AG04450 (cell line): ENCODE measurements around the gene SRPRA. TPM values are rescaled to one million over a fixed set of nuclear protein-coding genes. Genes with fewer than 3 reads are reported as not detected.

ENCODE experiments used
- CTCF ChIA-PET: fragments of 300-600, 350-600 bp; formaldehyde crosslinking; extraction: SDS; loops from one replicate; lab custom pipeline; 2022; ENCODE audit warnings: antibody characterized with exemption, inconsistent platforms; lab: Charles Lee
- POLR2A ChIA-PET: fragments of 350-600 bp; formaldehyde crosslinking; extraction: SDS; loops from one replicate; lab custom pipeline; 2021; ENCODE audit warnings: antibody characterized with exemption, inconsistent platforms; lab: Yijun Ruan, JAX
- DNase-seq: peaks from one replicate; pipeline ENCODE4 v3.0.0-alpha.2; 2011; ENCODE audit warnings: low read depth, low spot score
- H3K27ac ChIP-seq: one replicate; pipeline ENCODE4 v1.5.1; 2012; ENCODE audit warnings: low read depth, low read length, control low read depth
- H3K27me3 ChIP-seq: one replicate; pipeline ENCODE4 v1.6.0; 2012; ENCODE audit warnings: low read length; ENCODE audit not compliant: control insufficient read depth, insufficient read depth
- H3K4me3 ChIP-seq: 2 replicates; pipeline ENCODE4 v1.5.1; 2011; ENCODE audit warnings: mild to moderate bottlenecking, low read depth, low read length, control low read depth
- H3K9me3 ChIP-seq: 2 replicates; pipeline ENCODE4 v1.5.1; 2012; ENCODE audit warnings: low read length; ENCODE audit not compliant: control insufficient read depth, insufficient read depth
- polyA plus RNA-seq: library from polyadenylated mRNA; depleted of rRNA; stranded (reverse); fragments of >200 nt; gene quantifications from 2 replicates; pipeline ENCODE4 v1.2.3, GENCODE V29; 2011
- TF ChIP-seq, protein P1 (sequence below): IDR thresholded peaks from 2 replicates; pipeline ENCODE4 v1.5.1; 2011; ENCODE audit warnings: low read depth, low read length, control low read depth, inconsistent platforms

Gene SRPRA
- polyA plus RNA-seq, 1 experiment = 124 TPM

DNA sequence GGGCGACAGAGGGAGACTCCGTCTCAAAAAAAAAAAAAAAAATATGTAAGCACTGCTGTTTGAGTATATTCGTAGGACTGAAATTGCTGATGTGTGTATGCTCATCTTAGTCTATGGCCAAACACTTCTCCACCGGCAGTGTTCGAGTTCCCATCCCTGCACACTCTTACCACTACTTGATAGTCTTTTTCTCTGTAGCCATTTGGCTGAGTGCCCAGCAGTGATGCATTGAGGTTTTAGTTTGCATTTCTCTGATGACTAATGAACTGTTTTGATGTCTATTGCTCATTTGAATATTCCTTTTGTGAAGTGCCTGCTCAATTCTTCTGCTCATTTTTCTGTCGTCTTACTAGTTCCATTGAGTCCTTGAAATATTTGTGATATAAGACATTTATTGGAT lies 16.1 kb upstream of the SRPRA start:
- Histone ChIP-seq H3K9me3 (no peaks in the 10 kb centered on the region), H3K27me3 (no peaks in the 10 kb centered on the region), H3K4me3 (no peak overlapping the region), H3K27ac (no peak overlapping the region)
- POLR2A ChIA-PET = no interaction called here
- CTCF ChIA-PET = interaction anchor here (0.7 kb wide), 2 partner anchors 196 to 1518 kb away, joined by 5 to 6 read pairs; no protein-coding TSS in a partner anchor
- peak; percentile 85 for DNase-seq
- TF ChIP-seq, protein P1, sequence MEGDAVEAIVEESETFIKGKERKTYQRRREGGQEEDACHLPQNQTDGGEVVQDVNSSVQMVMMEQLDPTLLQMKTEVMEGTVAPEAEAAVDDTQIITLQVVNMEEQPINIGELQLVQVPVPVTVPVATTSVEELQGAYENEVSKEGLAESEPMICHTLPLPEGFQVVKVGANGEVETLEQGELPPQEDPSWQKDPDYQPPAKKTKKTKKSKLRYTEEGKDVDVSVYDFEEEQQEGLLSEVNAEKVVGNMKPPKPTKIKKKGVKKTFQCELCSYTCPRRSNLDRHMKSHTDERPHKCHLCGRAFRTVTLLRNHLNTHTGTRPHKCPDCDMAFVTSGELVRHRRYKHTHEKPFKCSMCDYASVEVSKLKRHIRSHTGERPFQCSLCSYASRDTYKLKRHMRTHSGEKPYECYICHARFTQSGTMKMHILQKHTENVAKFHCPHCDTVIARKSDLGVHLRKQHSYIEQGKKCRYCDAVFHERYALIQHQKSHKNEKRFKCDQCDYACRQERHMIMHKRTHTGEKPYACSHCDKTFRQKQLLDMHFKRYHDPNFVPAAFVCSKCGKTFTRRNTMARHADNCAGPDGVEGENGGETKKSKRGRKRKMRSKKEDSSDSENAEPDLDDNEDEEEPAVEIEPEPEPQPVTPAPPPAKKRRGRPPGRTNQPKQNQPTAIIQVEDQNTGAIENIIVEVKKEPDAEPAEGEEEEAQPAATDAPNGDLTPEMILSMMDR = no peak

DNA sequence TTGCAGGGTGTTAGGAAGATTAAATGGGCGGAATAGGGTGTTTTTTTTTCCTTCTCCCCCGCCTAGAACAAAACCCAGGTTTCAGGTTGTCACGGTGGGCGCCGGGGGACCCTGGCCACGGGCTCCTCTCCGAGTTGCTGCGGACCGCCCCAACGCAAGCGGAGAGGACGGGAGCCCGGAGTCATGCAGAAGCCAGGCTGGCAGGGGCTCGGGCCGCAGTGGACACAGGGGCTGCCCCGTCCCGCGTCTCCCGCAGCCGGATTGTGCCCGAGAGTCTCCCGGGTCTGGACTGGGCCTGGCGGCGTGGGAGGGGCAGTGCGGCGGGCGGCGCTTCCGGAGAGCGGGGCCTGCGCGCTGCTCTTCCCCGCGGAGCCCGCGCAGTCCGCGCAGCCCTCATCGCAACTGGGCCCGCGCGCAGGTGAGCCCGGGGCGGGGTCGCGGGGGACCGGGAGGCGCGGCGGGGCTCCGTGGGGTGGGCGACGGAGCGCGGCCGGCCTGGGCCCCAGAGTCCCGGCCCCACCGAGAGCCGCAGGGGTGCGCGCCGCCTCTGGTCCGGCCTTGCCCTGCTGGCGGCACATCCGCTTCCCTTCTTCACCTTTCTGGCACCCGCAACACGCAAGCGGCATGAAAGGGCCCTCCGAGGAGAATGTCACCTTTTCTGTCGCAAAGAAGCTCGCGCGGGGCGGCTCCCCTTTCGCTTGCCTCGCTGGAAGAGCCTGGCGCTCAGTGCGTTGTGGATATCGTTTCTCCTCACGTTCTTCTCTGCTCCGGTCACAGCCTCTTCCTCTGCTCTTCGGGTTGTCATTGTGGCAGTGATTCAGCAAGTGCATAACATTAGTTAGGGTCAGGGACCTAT lies 14.3 kb upstream of the SRPRA start, which contains the start of gene TIRAP:
TSS of gene TIRAP (plus strand) at position 358 of the 856 bp plus-strand sequence. CDS start 7,802 bp downstream, outside the sequence.
- TF ChIP-seq, protein P1 = peak; percentile 2; the same call in 1 of the 2 replicates
- no peak for DNase-seq
- Histone ChIP-seq H3K27me3 (no peaks in the 10 kb centered on the region), H3K4me3 (peak within 1 kb of the TSS; percentile 78), H3K9me3 (no peaks in the 10 kb centered on the region), H3K27ac (peak within 1 kb of the TSS; percentile 78)
- ChIA-PET CTCF (interaction anchor here (0.6 to 1.1 kb wide), 3 partner anchors 11 to 198 kb away, joined by 3 read pairs; no protein-coding TSS in a partner anchor), POLR2A (interaction anchor here (1.2 kb wide), 1 partner anchor 14 kb away, joined by 4 read pairs; the partner anchor contains the start of genes FOXRED1 and SRPRA)

DNA sequence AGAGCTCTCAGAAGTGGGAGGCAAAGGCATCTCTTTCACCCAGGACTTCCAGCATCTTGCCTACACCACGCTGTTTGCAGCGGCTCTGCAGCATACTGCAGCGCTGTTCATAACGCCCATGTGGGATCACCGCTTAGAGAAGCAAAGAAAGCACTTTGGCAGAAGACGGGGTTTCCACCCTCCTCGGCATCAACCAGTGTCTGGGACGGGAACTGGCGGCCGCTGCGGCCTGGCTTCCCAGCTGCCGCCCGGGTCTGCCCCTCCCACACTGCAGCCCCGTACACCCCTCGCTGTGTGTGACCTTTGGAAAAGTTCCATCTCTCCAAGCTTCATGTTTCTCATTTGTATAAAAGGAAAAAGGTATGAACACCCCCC lies 13.7 kb upstream of the SRPRA start:
- no peak for DNase-seq
- Histone ChIP-seq H3K4me3 (peak overlapping the region; percentile 78), H3K27me3 (no peaks in the 10 kb centered on the region), H3K27ac (no peak overlapping the region), H3K9me3 (no peaks in the 10 kb centered on the region)
- ChIA-PET CTCF (interaction anchor here (0.6 to 1.1 kb wide), 2 partner anchors 63 to 198 kb away, joined by 3 read pairs; no protein-coding TSS in a partner anchor), POLR2A (interaction anchor here (1.2 kb wide), 1 partner anchor 13 kb away, joined by 4 read pairs; the partner anchor contains the start of genes FOXRED1 and SRPRA)
- TF ChIP-seq, protein P1 = no peak

DNA sequence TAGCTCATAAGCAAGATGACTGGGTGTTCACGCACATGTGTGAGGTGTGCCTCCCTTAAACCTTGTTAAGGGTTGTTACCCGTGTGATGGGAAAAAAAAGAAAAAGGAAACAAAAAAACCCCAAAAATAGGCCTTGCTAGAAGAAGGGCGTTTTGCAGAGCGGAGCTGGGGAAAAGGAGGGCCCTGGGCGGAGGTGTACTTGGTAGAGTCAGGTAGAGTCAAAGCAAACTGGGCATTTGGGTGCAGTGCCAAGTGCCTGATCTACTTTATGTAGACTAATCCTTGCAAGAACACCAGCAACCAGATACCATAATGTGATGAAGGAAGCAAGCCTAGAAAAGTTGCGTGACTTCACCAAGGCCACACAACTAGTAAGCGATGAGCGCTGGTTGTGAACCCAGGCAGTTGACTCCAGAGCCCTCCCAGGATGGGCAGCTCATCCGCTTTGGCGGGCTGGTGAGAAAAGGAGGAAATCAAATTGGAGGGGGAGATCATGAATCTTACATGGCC lies 13.0 kb upstream of the SRPRA start:
- ChIA-PET POLR2A (interaction anchor here (1.2 kb wide), 1 partner anchor 12 kb away, joined by 4 read pairs; the partner anchor contains the start of genes FOXRED1 and SRPRA), CTCF (interaction anchor here (1.1 kb wide), 1 partner anchor 199 kb away, joined by 3 read pairs; no protein-coding TSS in a partner anchor)
- TF ChIP-seq, protein P1 = no peak
- no peak overlapping the region for H3K4me3 ChIP-seq
- DNase-seq = no peak
- no peaks in the 10 kb centered on the region for H3K9me3 ChIP-seq
- no peaks in the 10 kb centered on the region for H3K27me3 ChIP-seq
- no peak overlapping the region for H3K27ac ChIP-seq

DNA sequence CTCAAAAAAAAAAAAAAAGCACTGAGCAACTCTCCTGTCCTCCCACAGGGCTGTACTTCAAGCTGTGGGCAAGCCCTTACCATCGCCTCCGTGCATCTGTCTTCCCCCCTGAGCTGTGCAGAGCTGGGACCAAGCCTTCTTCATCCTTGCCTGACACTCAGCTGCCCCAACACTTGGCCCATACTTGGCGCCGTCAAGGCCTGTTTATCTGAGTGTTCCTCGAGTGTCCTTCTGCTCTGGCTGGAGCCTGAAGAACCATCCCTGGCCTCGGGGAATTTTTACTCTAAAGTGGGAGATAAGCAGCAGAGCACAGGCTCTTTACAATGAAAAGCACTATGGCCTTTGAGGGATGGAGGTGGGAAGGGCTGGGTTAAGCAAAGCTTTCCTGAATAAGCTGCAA lies 12.6 kb upstream of the SRPRA start:
- no peak for DNase-seq
- ChIA-PET CTCF (no interaction called here), POLR2A (no interaction called here)
- no peak overlapping the region for H3K27ac ChIP-seq
- H3K4me3 ChIP-seq = no peak overlapping the region
- no peaks in the 10 kb centered on the region for H3K9me3 ChIP-seq
- TF ChIP-seq, protein P1 = no peak
- no peaks in the 10 kb centered on the region for H3K27me3 ChIP-seq
